CD4-positive, alpha-beta T cell treated with Interleukin-4 for 1 hour (primary cell): ENCODE measurements around the gene NEUROG3.

Experiments used
- DNase-seq, 2 donors: peaks; one replicate each; pipeline ENCODE4 v3.0.0-alpha.2; 2020 to 2022

Gene NEUROG3

GRCh38 chr10:69573056-69573806, at the start of gene NEUROG3:
Gene NEUROG3, minus strand, starts transcription at chr10:69573422. Its CDS starts 379 bp downstream, at chr10:69573043.
- no peak for DNase-seq

- no peak for DNase-seq
These were observed 47.4 kb upstream of the NEUROG3 start for GRCh38 chr10:69620625-69621024.

GRCh38 chr10:69619626-69620025, 46.4 kb upstream of the NEUROG3 start:
- DNase-seq, result no peak

- DNase-seq, result no peak
These were observed 45.5 kb upstream of the NEUROG3 start for GRCh38 chr10:69618746-69619145.

- no peak for DNase-seq
These were observed 43.1 kb upstream of the NEUROG3 start for GRCh38 chr10:69616358-69616757.

DNA sequence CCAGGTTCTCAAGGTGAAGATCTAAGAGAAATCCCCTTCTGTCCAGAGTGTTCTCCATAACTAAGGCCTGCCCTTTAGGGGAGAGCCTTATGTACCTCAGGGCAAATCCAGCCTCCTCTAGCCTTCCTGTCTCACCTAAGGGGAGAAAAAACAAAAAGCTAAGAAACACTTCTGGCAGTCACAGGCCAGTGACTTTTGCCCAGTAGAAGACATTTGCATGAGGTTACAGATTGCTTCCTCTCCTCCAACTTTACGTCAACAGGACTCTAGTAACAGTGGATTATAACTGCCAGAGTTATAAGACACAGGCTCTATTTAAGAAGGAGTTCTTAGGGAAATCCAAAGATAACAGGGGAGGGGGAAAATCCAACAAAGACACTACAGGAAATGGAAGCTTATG, 40.9 kb upstream of the NEUROG3 start:
- DNase-seq, result no peak

- DNase-seq, result no peak
These were observed 39.5 kb upstream of the NEUROG3 start for GRCh38 chr10:69612760-69613159.

DNA sequence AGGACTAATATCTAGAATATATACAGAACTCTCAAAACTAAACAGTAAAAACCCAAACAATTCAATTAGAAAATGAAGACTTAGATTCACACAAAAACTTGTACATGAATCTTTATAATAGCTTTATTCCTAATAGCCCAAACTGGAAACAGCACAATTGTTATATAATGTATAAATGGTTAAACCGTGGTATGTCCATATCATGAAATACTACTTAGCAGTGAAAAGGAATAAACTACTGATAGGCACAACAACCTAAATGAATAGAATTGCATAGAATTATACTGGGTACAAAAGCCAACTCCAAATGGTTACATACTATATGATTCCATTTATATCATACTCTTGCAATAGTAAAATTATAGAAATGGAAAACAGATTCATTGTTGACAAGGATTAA, 35.9 kb upstream of the NEUROG3 start:
- no peak for DNase-seq

DNA sequence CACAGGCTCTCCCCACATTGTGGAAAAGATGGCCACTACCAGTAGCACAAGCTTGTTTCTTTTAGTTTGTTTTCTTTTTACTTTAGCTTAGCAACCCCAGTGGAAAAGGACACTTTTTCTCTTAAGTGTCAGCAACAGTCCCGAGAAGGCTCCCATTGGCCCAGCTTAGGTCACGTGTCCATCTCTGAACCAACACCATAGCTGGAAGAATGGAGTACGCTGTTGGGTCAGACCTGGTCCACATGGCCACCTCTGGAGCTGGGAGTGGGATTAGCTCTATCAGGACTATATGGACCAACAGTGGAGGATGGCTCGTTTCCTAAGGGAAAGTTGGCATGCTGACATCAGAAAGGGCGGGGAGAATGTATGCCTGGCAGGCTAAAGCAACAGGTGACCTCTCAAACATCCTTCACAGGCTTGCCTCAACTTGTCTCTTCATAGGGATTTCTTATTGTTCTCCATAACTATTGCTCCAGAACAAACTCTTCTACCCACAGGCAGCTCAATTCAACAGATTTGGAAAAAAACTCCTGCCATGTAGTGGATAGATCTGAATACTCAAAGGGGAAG, 27.6 kb upstream of the NEUROG3 start:
- no peak for DNase-seq

DNA sequence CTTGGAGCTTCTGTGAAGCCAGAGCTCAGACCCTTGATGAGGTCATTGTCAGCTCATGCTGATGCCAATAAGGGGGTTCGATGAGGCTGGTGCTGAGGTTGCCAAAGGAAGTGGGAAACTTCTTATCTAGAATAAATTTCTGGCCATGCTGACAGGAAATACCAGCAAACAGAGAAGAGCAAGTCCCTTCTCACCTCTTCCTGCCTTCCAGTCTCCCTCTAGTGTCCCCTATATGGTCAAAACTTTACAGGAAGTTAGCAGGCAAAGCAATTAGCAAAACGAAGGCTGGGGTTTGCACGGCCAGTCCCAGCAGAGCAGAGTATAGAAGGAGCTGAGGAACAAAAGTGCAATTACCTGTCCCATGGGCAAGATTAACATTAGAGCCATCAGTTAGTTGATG, 15.1 kb upstream of the NEUROG3 start:
- no peak for DNase-seq

DNA sequence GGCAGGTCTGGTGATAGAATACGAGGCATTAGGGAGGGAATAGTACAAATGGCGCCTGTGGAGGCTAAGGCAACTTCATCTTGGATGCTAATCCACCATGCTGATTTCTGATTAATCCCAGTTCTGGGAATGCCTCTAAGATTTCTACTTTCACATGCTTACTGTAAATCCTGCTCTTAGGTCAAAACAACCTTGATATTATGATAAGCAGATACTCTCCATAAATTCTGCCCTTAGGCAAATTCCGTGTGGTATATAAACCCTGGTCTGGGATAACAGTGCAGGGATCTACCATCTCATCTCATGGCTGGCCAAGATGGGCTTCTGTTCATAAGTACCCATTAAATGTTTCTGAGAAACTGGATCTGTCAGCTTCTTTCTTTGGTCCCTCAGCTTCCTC, 11.4 kb upstream of the NEUROG3 start:
- DNase-seq, result no peak

- DNase-seq, result no peak
These were observed 9.9 kb upstream of the NEUROG3 start for GRCh38 chr10:69583106-69583505.

GRCh38 chr10:69580435-69580834, 7.2 kb upstream of the NEUROG3 start:
- no peak for DNase-seq

- no peak for DNase-seq
These were observed 6.3 kb upstream of the NEUROG3 start for GRCh38 chr10:69579464-69580060.

DNA sequence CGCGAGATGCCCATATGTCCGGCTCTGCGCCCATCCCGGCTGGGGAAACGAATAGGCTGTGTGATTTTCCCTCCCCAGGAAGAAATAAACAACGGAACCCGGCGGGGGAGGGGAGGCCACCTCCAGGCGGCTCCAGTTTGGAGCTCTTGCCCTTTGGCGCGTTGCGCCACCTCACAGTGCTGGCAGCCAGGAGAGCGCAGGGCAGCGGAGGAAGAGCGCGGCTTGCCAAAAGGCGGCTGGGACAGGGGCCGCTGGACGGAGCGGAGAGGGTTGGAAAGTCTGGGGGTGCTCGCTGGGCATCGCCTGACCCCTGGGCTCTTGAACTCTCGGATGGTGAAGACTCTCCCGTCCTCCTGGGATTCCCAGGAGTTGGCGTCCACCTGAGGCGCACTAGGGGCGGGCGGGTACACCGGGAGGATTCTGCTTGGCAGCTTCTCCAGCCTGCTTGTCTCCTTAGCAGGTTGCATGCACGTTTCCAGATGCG, 5.3 kb upstream of the NEUROG3 start:
- DNase-seq, result no peak

DNA sequence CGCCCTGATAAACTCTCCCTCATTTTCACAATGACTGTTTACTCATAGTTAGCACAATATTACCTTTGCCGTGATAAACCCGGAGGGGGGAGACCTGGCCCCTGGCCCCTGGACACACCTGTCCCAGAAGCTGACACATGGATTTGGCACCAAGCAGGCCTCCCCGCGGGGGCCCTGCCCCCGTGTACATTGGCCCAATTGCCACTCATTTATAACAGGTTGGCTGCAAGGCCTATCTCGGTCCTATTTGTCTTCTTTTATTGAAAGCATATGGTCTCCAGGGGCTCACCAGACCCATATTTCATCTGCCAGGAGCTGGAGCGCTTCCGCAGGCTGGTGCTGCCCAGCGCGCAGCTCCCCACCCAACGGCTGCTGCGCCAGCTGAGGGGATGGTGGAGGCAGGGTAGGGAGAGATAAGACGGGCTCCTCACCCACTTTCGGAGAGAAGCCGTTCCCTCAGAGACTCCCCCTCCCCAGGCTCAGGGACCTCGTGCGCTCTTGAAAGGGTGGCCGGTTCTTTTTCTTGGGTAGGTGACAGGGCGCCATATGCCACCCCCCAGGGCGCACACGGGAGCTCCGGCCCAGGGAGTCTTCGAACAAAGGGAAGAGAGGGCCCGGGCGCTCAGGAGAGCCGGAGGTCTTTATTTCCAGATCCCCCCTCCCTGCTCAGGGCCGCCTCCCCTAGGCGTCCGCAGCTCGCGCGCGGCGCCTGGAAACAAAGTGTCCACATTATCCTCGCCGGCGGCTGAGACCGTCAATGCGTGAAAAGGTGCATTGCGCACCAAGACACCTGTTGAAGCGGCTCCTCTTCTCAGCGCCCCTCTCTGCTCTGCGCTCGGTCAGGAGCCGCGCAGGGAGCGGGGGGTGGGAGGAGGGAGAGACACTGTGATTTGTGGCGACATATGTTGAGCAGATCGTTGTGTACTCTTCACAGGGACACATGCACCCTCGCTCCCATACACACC, 4.3 kb upstream of the NEUROG3 start:
- no peak for DNase-seq

DNA sequence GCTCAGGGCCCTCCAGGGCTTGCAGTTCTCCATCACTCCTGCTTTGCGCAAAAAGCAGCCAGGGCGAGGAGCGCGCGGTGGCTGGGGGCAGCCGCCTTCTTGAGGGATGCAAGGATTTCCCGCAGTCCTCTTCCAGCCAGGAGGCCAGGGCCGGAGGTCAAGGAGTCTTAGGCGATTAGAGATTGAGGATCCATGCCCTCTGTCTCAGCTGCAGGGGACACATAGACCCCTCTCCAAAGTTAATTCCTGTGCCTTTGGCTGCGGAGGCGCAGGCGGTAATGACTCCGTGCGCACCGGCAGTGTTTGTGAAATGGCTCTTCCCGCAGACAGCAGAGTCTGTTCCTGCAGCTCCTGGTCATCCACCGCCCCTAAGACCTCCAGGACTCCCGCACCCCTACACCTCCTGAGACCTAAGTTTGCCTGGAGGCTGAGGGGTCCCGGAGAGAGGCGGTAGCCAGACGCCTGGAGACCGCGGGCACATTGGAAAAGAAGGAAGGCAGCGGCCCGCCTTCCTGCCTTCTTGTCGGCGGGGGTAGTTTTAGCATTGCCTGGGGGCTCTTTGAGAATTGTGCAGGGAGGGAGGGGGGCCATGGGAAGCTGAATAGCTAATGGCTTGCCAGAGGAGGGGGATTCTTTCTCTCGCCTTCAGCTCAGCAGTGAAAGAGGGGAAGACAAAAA, 3.3 kb upstream of the NEUROG3 start:
- no peak for DNase-seq

- no peak for DNase-seq
These were observed 2.0 kb upstream of the NEUROG3 start for GRCh38 chr10:69575164-69575722.

DNA sequence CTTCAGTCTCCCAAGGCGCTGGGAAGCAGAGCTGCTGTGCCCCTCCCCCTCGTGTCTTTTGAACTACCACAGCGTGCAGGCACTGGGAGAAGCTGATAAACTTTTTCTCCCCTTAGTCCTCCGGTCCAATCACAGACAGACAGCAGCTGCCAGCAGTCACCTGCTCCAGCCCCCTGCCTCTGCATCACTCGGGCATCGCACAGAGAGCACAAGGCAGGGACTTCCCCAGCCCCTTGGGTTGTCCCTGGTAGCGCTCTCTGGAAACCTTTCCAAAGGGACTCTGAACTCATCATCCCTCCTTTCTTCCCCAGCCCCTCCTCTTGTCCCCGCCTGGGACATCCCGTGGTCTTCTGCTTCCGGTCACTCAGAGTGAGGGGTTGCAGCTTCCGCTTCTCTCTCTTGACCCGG, 1.4 kb upstream of the NEUROG3 start:
- DNase-seq, result no peak

GRCh38 chr10:69572159-69573055, 815 bp downstream of the NEUROG3 start:
- no peak for DNase-seq

DNA sequence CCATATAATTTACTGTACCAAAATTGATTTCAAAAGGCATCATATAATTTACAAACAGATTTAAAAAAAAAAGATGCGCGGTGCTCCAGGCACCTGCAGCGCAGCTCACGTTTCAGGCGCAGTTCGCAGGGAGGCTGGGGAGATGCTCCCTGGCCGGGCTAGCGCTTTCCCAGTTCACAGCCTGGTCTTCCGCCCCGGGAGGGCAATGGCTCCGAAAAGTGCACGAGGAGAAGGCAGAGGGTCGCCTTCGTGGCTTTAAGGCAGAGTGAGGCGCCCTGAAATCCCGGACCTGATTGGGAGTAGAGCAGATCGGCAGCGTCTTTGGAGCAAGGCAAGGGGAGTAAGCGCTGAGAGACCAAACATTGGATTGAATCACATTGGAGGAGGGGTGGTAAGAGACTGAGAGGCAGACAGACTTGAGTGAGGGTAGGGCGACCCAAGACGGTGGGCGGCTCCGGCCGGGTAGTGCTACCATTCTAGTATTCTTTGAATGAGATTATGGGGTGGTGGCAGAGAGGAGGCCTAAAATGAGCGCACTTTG, 1.5 kb downstream of the NEUROG3 start:
- DNase-seq, result no peak
